Astrocyte of the spinal cord (primary cell): ENCODE data around the gene ENPP6.
"Not testable (repeated sequence)": the region's sequence is repeated elsewhere in the genome, so short reads cannot be mapped to it uniquely, and the experiment has no call there.

Experiments used
- DNase-seq: peaks from one replicate; pipeline ENCODE4 v3.0.0; 2011; ENCODE audit warnings: low read depth, low spot score
- H3K4me3 ChIP-seq: 2 replicates; pipeline ENCODE4 v1.5.1; 2011; ENCODE audit warnings: low read depth, mild to moderate bottlenecking, low read length, moderate library complexity
- CTCF ChIP-seq: IDR thresholded peaks from 2 replicates; pipeline ENCODE4 v1.5.1; 2012; ENCODE audit warnings: low read depth, mild to moderate bottlenecking, low read length, inconsistent platforms
- in situ Hi-C: cut with HindIII; loops from 2 replicates; pipeline ENCODE4 v1.10.0; 2017; ENCODE audit warnings: low sequenced_read_pairs

The ENPP6 gene

GRCh38 chr4:184228056-184228705 is 10.5 kb upstream of the ENPP6 start:
- TF ChIP-seq CTCF = no peak
- H3K4me3 ChIP-seq = no peak overlapping the region
- in situ Hi-C loops = no loop called here
- no peak for DNase-seq

- TF ChIP-seq CTCF = no peak
- in situ Hi-C loops = no loop called here
- no peak for DNase-seq
- H3K4me3 ChIP-seq = no peak overlapping the region
These were observed 1.2 kb downstream of the ENPP6 start for GRCh38 chr4:184216515-184216914.

GRCh38 chr4:184215709-184216328 is 1.9 kb downstream of the ENPP6 start:
- no peak for DNase-seq
- TF ChIP-seq CTCF = no peak
- H3K4me3 ChIP-seq = no peak overlapping the region
- in situ Hi-C loops = no loop called here

GRCh38 chr4:184214931-184215330 is 2.7 kb downstream of the ENPP6 start:
- TF ChIP-seq CTCF = no peak
- H3K4me3 ChIP-seq = no peak overlapping the region
- no peak for DNase-seq
- in situ Hi-C loops = no loop called here

- DNase-seq, H3K4me3 ChIP-seq, in situ Hi-C loops: not testable (repeated sequence)
These were observed 9.7 kb downstream of the ENPP6 start for GRCh38 chr4:184207734-184208607.

GRCh38 chr4:184205243-184205642 is 12.4 kb downstream of the ENPP6 start:
- in situ Hi-C loops = no loop called here
- H3K4me3 ChIP-seq = no peak overlapping the region
- no peak for TF ChIP-seq CTCF
- no peak for DNase-seq

GRCh38 chr4:184203300-184203699 is 14.4 kb downstream of the ENPP6 start:
- DNase-seq = no peak
- H3K4me3 ChIP-seq = no peak overlapping the region
- in situ Hi-C loops = no loop called here
- TF ChIP-seq CTCF = no peak
